HepG2 (cell line): ENCODE data around the gene CYP27A1. TPM values are rescaled to one million over a fixed set of nuclear protein-coding genes. Genes with fewer than 3 reads are reported as not detected.

Experiments
- ATAC-seq: fragments of 200-7000 bp; cut with Tn5 transposase; 3 replicates; pipeline ENCODE4 v1.9.1; 2020; ENCODE audit warnings: mild to moderate bottlenecking, moderate library complexity
- BruUV-seq: library from RNA; stranded (reverse); fragments of 400-500 nt; replicated peaks from 2 replicates; lab custom pipeline; 2021; lab: Mats Ljungman, UMichigan
- CTCF ChIA-PET: fragments of 300-600 bp; formaldehyde crosslinking; extraction: SDS; loops from one replicate; lab custom pipeline; 2021; ENCODE audit warnings: low total read pairs, inconsistent platforms, low intra/inter-chr PET ratio; lab: Yijun Ruan, JAX
- POLR2A ChIA-PET: fragments of 350-600 bp; sonication (Branson Sonifier 250); formaldehyde crosslinking; loops from one replicate; lab custom pipeline; 2020; ENCODE audit warnings: antibody characterized with exemption, inconsistent platforms; lab: Yijun Ruan, JAX
- DNase-seq: peaks from one replicate; pipeline ENCODE4 v3.0.0-alpha.2; 2015; ENCODE audit warnings: low spot score
- FAIRE-seq: peaks from 3 replicates; lab custom pipeline; 2011; peaks lifted over from hg19 to GRCh38; lab: Jason Lieb, UNC
- H2AFZ ChIP-seq: one replicate; pipeline ENCODE4 v1.6.1; 2011; ENCODE audit warnings: low read length, inconsistent platforms
- H3K27ac ChIP-seq: fragments of 300-600 bp; 3 replicates; pipeline ENCODE4 v1.8.0; 2011; ENCODE audit warnings: mixed run types, mild to moderate bottlenecking, mixed read lengths, low read length, inconsistent platforms; ENCODE audit not compliant: insufficient read depth; ENCODE audit errors: extremely low read length
- H3K27me3 ChIP-seq, 2 experiments: fragments of 200-600 bp in 1 of 2; 2 replicates in 1 of 2; 3 replicates in 1 of 2; pipeline versions ENCODE4 v1.6.0 to v1.8.0; 2011; ENCODE audit warnings: low read length in 2 of 2, mild to moderate bottlenecking in 2 of 2, moderate library complexity in 2 of 2, inconsistent platforms in 1 of 2; ENCODE audit not compliant: insufficient read depth in 2 of 2, control insufficient read depth in 1 of 2
- H3K36me3 ChIP-seq, 2 experiments: fragments of 200-600 bp in 1 of 2; replicated peaks in 1 of 2; 2 replicates in 1 of 2; 3 replicates in 1 of 2; pipeline versions ENCODE4 v1.5.1 to v1.8.0; 2011; ENCODE audit warnings: low read length in 2 of 2, inconsistent platforms in 1 of 2; ENCODE audit not compliant: insufficient read depth in 2 of 2, control insufficient read depth in 1 of 2
- H3K4me1 ChIP-seq: 2 replicates; pipeline ENCODE4 v1.5.1; 2012; ENCODE audit warnings: low read length, inconsistent platforms; ENCODE audit not compliant: insufficient read depth
- H3K4me2 ChIP-seq: 2 replicates; pipeline ENCODE4 v1.6.0; 2011; ENCODE audit warnings: low read depth, low read length, inconsistent platforms
- H3K4me3 ChIP-seq, 3 experiments: fragments of 200-600 bp in 1 of 3; sonication (generic), shearing (Covaris generic) in 1 of 3; replicated peaks in 1 of 3; 2 replicates each; pipeline ENCODE4 v1.5.1; 2011 to 2016; ENCODE audit warnings: low read length in 3 of 3, inconsistent platforms in 2 of 3, low read depth in 2 of 3, mild to moderate bottlenecking in 2 of 3, control low read depth in 1 of 3, mixed read lengths in 1 of 3; ENCODE audit not compliant: insufficient read depth in 1 of 3
- H3K79me2 ChIP-seq: one replicate; pipeline ENCODE4 v1.6.1; 2011; ENCODE audit warnings: low read length, inconsistent platforms; ENCODE audit not compliant: insufficient read depth
- H3K9ac ChIP-seq: 2 replicates; pipeline ENCODE4 v1.6.0; 2011; ENCODE audit warnings: mild to moderate bottlenecking, low read depth, low read length, inconsistent platforms; ENCODE audit not compliant: insufficient read depth
- H3K9me3 ChIP-seq: 2 replicates; pipeline ENCODE4 v1.5.1; 2012; ENCODE audit warnings: mild to moderate bottlenecking, low read length
- H4K20me1 ChIP-seq: 2 replicates; pipeline ENCODE4 v1.6.0; 2011; ENCODE audit warnings: inconsistent platforms, mild to moderate bottlenecking, low read length, moderate library complexity; ENCODE audit not compliant: insufficient read depth
- ARNTL ChIP-seq: sonication (generic); formaldehyde crosslinking; IDR thresholded peaks from 2 replicates; pipeline ENCODE4 v1.4.0; 2020; ENCODE audit warnings: mild to moderate bottlenecking, missing genetic modification reagents
- MAFK ChIP-seq, 2 experiments: IDR thresholded peaks in 1 of 2; conservative IDR thresholded peaks in 1 of 2; 2 replicates each; pipeline ENCODE4 v1.6.1; 2011; ENCODE audit warnings: improper control_type of control experiment in 2 of 2, low read length in 2 of 2
- MED13 ChIP-seq: sonication (generic); formaldehyde crosslinking; IDR thresholded peaks from 2 replicates; pipeline ENCODE4 v1.5.0; 2020; ENCODE audit warnings: missing genetic modification reagents
- MXD3 ChIP-seq: IDR thresholded peaks from 2 replicates; pipeline ENCODE4 v1.6.1; 2016; ENCODE audit warnings: mild to moderate bottlenecking, missing biosample characterization, missing genetic modification reagents
- PAF1 ChIP-seq: IDR thresholded peaks from 2 replicates; pipeline ENCODE4 v1.6.1; 2016; ENCODE audit warnings: missing genetic modification reagents, missing compliant biosample characterization
- ZBTB14 ChIP-seq: sonication (generic); formaldehyde crosslinking; IDR thresholded peaks from 2 replicates; pipeline ENCODE4 v1.4.0; 2020; ENCODE audit warnings: missing genetic modification reagents
- WGBS: methylation state at CpG from one replicate; pipeline ENCODE4 v1.1.6; 2017; ENCODE audit warnings: low lambda C conversion rate; 5-methylcytosine and 5-hydroxymethylcytosine counted together
- in situ Hi-C: cut with HindIII; loops from 2 replicates; pipeline ENCODE4 v1.10.0; 2017; ENCODE audit warnings: low pct_unique_long_range_greater_than_20kb; ENCODE audit not compliant: extremely low pct_ligation_motif_present
- intact Hi-C: fragments of 100-400 bp; cut with micrococcal nuclease; formaldehyde crosslinking; loops from one replicate; pipeline ENCODE4 v1.10.0; 2022; ENCODE audit not compliant: unreplicated experiment
- polyA plus RNA-seq, 8 experiments: library from polyadenylated mRNA; depleted of rRNA in 3 of 8; stranded (reverse) in 7 of 8; unstranded in 1 of 8; fragments of >200 nt; fragmentation: Illumina TruSeq in 4 of 8; extraction: Trizol in 4 of 8; gene quantifications; 2 replicates each; pipeline versions ENCODE4 v1.2.1 to v1.2.3, GENCODE V29; 2011 to 2016; ENCODE audit warnings: low read depth in 4 of 8, missing spikeins in 1 of 8, mixed read lengths in 1 of 8; ENCODE audit not compliant: insufficient read depth in 1 of 8
- total RNA-seq, 5 experiments: library from RNA; depleted of rRNA; stranded (reverse); fragments of >200 nt; fragmentation: Illumina TruSeq; extraction: Trizol; gene quantifications; 2 replicates each; pipeline ENCODE4 v1.2.3, GENCODE V29; 2016; ENCODE audit warnings: low read depth in 1 of 5

The CYP27A1 gene
- total and polyA plus RNA-seq, 2 of the 13 experiments (the other 11 are each of a cell fraction or from before 2014, with no cell fraction given), result 157 to 266 TPM

DNA sequence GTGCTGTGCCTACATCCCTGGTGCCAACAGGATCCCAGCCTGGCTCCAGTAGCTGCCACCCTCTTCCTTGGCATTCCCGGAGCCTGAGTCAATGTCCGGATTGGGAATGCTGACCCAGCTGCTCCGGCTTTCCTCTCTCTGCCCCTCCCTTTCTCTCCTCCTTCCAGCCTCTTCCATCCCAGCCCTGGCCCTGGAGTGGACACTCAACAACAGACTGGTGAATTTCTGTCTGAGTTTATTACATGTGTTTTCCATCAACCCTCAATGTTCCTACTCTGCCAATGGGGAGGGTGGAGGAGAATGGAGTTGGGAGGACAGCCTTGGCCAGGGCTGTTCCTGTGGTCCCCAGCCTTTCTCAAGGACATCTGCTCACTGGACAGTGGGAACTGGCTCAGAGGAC, 50.6 kb downstream of the CYP27A1 start:
- no peaks in the 10 kb centered on the region for H3K36me3 ChIP-seq
- intact Hi-C loops, result no loop called here
- no peak overlapping the region for H3K4me3 ChIP-seq
- ChIA-PET POLR2A (interaction anchor here (1.0 kb wide), 1 partner anchor 50 kb away, joined by 3 read pairs; the partner anchor contains the start of gene CYP27A1), CTCF (no interaction called here)
- no peak for DNase-seq
- H3K4me1 ChIP-seq, result peaks cover 39% of the 10 kb centered on the region
- H3K79me2 ChIP-seq, result no peaks in the 10 kb centered on the region
- H3K9ac ChIP-seq, result no peak overlapping the region
- H3K4me2 ChIP-seq, result no peak overlapping the region
- no peak overlapping the region for H3K27ac ChIP-seq
- no peaks in the 10 kb centered on the region for H3K9me3 ChIP-seq
- 31% methylated on average over 3 of the region's 3 CpGs for WGBS
- no TSS peak for BruUV-seq
- TF ChIP-seq MXD3 (no peak), MED13 (no peak), PAF1 (no peak)
- TF ChIP-seq, all 625 proteins: peak for 0
- Histone ChIP-seq H3K27me3 (peaks cover 16 to 79% of the 10 kb centered on the region in 2 experiments; a peak in 4 of 5 replicates), H2AFZ (no peak overlapping the region), H4K20me1 (no peaks in the 10 kb centered on the region)
- FAIRE-seq (no peak), ATAC-seq (no peak)
- in situ Hi-C loops, result loop anchor here (25.0 kb wide), 1 partner anchor 95 kb away; no protein-coding TSS in a partner anchor

GRCh38 chr2:218833023-218833609, 51.2 kb downstream of the CYP27A1 start:
- no peaks in the 10 kb centered on the region for H4K20me1 ChIP-seq
- H3K36me3 ChIP-seq, result no peaks in the 10 kb centered on the region
- no peak for DNase-seq
- H2AFZ ChIP-seq, result no peak overlapping the region
- intact Hi-C loops (no loop called here), in situ Hi-C loops (loop anchor here (25.0 kb wide), 1 partner anchor 96 kb away; no protein-coding TSS in a partner anchor)
- POLR2A ChIA-PET, result no interaction called here
- 30% methylated on average over 4 of the region's 4 CpGs for WGBS
- no peaks in the 10 kb centered on the region for H3K79me2 ChIP-seq
- peaks cover 14 to 79% of the 10 kb centered on the region in 2 experiments; a peak in 4 of 5 replicates for H3K27me3 ChIP-seq
- peaks cover 33% of the 10 kb centered on the region for H3K4me1 ChIP-seq
- TF ChIP-seq ZBTB14 (0 out of 2 replicates have a peak, but pooled peaks have one; percentile 19), MAFK (conservative IDR thresholded peaks at IDR 0.05 in 1 of 2, IDR thresholded peaks at IDR 0.05 in 1 of 2; ENCODE audit: low read length in 2 of 2) (0 out of 4 replicates have a peak, but pooled peaks of 1 of the 2 experiments have one; percentile 25), ARNTL (no peak)
- CTCF ChIA-PET, result no interaction called here
- FAIRE-seq, result no peak
- no peaks in the 10 kb centered on the region for H3K9me3 ChIP-seq
- no peak overlapping the region for H3K4me2 ChIP-seq
- no peak for ATAC-seq
- H3K27ac ChIP-seq, result no peak overlapping the region
- no peak overlapping the region for H3K4me3 ChIP-seq
- H3K9ac ChIP-seq, result no peak overlapping the region
- no TSS peak for BruUV-seq
